SK-N-MC (cell line): ENCODE measurements around the gene PTGES2.

Experiments used
- EZH2 ChIP-seq: fragments of 200-600 bp; sonication (generic); IDR thresholded peaks from one replicate; pipeline ENCODE4 v1.6.1; 2017; ENCODE audit warnings: antibody characterized with exemption
- FOXP2 ChIP-seq: optimal IDR thresholded peaks from 2 replicates; pipeline ENCODE3; 2011; ENCODE audit warnings: mild to moderate bottlenecking, moderate library complexity; ENCODE audit not compliant: insufficient read depth; ENCODE audit errors: extremely low read length, control extremely low read depth
- POLR2AphosphoS5 ChIP-seq: IDR thresholded peaks from 2 replicates; pipeline ENCODE4 v1.6.1; 2012; ENCODE audit warnings: mild to moderate bottlenecking, low read depth, low read length, borderline replicate concordance

DNA sequence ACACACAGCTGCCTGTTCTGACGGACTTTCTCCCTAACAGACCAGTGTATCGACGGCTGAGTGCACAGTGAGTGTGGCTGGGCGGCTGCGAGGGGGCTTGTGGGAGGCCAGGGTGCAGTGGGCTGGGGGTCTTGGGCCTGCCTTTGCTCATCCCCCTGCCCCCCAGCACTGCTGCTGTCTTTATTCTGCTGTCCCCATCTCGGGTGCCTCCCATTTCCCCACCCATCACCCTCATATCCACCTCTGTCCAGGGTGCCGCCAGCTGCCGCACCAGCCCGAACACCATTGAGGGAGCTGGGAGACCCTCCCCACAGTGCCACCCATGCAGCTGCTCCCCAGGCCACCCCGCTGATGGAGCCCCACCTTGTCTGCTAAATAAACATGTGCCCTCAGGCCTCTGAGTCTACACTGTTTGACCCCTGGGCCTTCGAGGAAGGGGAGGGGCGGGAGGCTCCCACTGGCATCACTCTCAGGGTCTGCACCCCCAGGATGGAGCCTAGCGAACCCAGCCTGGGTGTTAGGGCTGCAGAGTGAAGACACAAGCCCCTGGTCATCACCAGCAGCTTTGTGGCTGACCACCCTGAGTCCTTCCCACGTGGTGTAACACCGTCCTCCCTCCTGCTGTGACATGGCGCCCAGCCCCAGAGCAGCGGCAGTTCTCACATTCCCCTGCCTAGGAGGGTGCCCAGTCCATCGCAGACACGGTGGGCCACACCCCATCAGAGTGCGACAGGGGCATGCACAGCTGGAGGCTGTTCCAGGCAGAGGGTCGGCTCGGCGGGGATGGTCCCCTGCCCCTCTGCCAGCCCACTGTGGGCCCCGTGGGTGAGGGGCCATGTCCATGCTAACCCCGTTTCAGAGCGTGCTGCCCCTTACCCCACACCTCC is 25.8 kb upstream of the PTGES2 start:
- TF ChIP-seq EZH2 (no peak), POLR2AphosphoS5 (no peak), FOXP2 (no peak)
